ENCODE results near the gene GSTK1. TPM values are rescaled to one million over a fixed set of nuclear protein-coding genes. Genes with fewer than 3 reads are reported as not detected.

Gene GSTK1
- total and polyA plus RNA-seq, 2 experiments from 2014 or later: 224 to 243 TPM

- H3K79me2 ChIP-seq: peaks cover 13% of the 10 kb centered on the region
- peak; percentile 85 for DNase-seq (ENCODE audit: low spot score)
- peak within 1 kb of the TSS; percentile 26 for H2AFZ ChIP-seq
- TF ChIP-seq EZH2phosphoT487 (IDR thresholded peaks at IDR 0.05; ENCODE audit: low read depth, severe bottlenecking, unreplicated experiment) (no peak), EZH2 (IDR thresholded peaks at IDR 0.05; ENCODE audit: borderline replicate concordance) (no peak)
- TF ChIP-seq, protein P1, sequence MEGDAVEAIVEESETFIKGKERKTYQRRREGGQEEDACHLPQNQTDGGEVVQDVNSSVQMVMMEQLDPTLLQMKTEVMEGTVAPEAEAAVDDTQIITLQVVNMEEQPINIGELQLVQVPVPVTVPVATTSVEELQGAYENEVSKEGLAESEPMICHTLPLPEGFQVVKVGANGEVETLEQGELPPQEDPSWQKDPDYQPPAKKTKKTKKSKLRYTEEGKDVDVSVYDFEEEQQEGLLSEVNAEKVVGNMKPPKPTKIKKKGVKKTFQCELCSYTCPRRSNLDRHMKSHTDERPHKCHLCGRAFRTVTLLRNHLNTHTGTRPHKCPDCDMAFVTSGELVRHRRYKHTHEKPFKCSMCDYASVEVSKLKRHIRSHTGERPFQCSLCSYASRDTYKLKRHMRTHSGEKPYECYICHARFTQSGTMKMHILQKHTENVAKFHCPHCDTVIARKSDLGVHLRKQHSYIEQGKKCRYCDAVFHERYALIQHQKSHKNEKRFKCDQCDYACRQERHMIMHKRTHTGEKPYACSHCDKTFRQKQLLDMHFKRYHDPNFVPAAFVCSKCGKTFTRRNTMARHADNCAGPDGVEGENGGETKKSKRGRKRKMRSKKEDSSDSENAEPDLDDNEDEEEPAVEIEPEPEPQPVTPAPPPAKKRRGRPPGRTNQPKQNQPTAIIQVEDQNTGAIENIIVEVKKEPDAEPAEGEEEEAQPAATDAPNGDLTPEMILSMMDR (IDR thresholded peaks at IDR 0.05; ENCODE audit: poor library complexity): no peak
- H4K20me1 ChIP-seq (ENCODE audit: insufficient read depth, poor library complexity, severe bottlenecking): peaks cover 2% of the 10 kb centered on the region
- H3K9me2 ChIP-seq (replicated peaks; ENCODE audit: insufficient read depth): no peaks in the 10 kb centered on the region
- H3K4me2 ChIP-seq: peak within 1 kb of the TSS; percentile 69
- H3K4me1 ChIP-seq (ENCODE audit: insufficient read depth): peaks cover 12% of the 10 kb centered on the region
- H3K27ac ChIP-seq: peak within 1 kb of the TSS; percentile 76
- H3K4me3 ChIP-seq: no peak within 1 kb of the TSS
- WGBS (ENCODE audit: low lambda C conversion rate, missing lambda C conversion rate): 58% methylated on average over 15 of the region's 19 CpGs
- H3K36me3 ChIP-seq (replicated peaks; ENCODE audit: insufficient read depth, low read depth): no peaks in the 10 kb centered on the region
- no peaks in the 10 kb centered on the region for H3K9me3 ChIP-seq (ENCODE audit: low read depth)
- H3K27me3 ChIP-seq: no peaks in the 10 kb centered on the region
Observed at GRCh38 chr7:143284591-143285469, 21.6 kb downstream of the GSTK1 start, which contains the start of gene TMEM139. TSS of gene TMEM139 (plus strand) at chr7:143284958. CDS start at chr7:143285958, 1,000 bp downstream.

- TF ChIP-seq EZH2phosphoT487 (IDR thresholded peaks at IDR 0.05; ENCODE audit: low read depth, severe bottlenecking, unreplicated experiment) (no peak), EZH2 (IDR thresholded peaks at IDR 0.05; ENCODE audit: borderline replicate concordance) (no peak)
- TF ChIP-seq, protein P1 (IDR thresholded peaks at IDR 0.05; ENCODE audit: poor library complexity): no peak
- Histone ChIP-seq H4K20me1 (ENCODE audit: insufficient read depth, poor library complexity, severe bottlenecking) (peaks cover 8% of the 10 kb centered on the region), H3K9me2 (replicated peaks; ENCODE audit: insufficient read depth) (no peaks in the 10 kb centered on the region), H3K4me2 (peak overlapping the region; percentile 69), H3K9me3 (ENCODE audit: low read depth) (no peaks in the 10 kb centered on the region), H3K79me2 (peaks cover 19% of the 10 kb centered on the region), H3K27me3 (no peaks in the 10 kb centered on the region), H2AFZ (peak overlapping the region; percentile 13), H3K36me3 (replicated peaks; ENCODE audit: insufficient read depth, low read depth) (no peaks in the 10 kb centered on the region), H3K4me3 (no peak overlapping the region), H3K4me1 (ENCODE audit: insufficient read depth) (peaks cover 17% of the 10 kb centered on the region), H3K27ac (peak overlapping the region; percentile 76)
- no peak for DNase-seq (ENCODE audit: low spot score)
- 47% methylated on average over 3 of the region's 3 CpGs for WGBS (ENCODE audit: low lambda C conversion rate, missing lambda C conversion rate)
Observed at GRCh38 chr7:143285470-143285778, 22.2 kb downstream of the GSTK1 start.

GRCh38 chr7:143285806-143286521, 22.7 kb downstream of the GSTK1 start:
- Histone ChIP-seq H3K4me3 (no peak overlapping the region), H3K27me3 (no peaks in the 10 kb centered on the region), H3K4me1 (ENCODE audit: insufficient read depth) (peaks cover 21% of the 10 kb centered on the region), H3K4me2 (peak overlapping the region; percentile 69), H3K9me2 (replicated peaks; ENCODE audit: insufficient read depth) (no peaks in the 10 kb centered on the region), H3K36me3 (replicated peaks; ENCODE audit: insufficient read depth, low read depth) (no peaks in the 10 kb centered on the region), H3K27ac (peak overlapping the region; percentile 76), H4K20me1 (ENCODE audit: insufficient read depth, poor library complexity, severe bottlenecking) (peaks cover 8% of the 10 kb centered on the region), H2AFZ (peak overlapping the region; percentile 13), H3K79me2 (peaks cover 24% of the 10 kb centered on the region), H3K9me3 (ENCODE audit: low read depth) (no peaks in the 10 kb centered on the region)
- no peak for DNase-seq (ENCODE audit: low spot score)
- TF ChIP-seq, protein P1 (IDR thresholded peaks at IDR 0.05; ENCODE audit: poor library complexity): no peak
- TF ChIP-seq EZH2 (IDR thresholded peaks at IDR 0.05; ENCODE audit: borderline replicate concordance) (no peak), EZH2phosphoT487 (IDR thresholded peaks at IDR 0.05; ENCODE audit: low read depth, severe bottlenecking, unreplicated experiment) (no peak)
- WGBS (ENCODE audit: low lambda C conversion rate, missing lambda C conversion rate): 97% methylated on average over 11 of the region's 11 CpGs

Measured in hepatocyte (in vitro differentiated cells).